ENCODE measurements around the gene TLR5.

DNA sequence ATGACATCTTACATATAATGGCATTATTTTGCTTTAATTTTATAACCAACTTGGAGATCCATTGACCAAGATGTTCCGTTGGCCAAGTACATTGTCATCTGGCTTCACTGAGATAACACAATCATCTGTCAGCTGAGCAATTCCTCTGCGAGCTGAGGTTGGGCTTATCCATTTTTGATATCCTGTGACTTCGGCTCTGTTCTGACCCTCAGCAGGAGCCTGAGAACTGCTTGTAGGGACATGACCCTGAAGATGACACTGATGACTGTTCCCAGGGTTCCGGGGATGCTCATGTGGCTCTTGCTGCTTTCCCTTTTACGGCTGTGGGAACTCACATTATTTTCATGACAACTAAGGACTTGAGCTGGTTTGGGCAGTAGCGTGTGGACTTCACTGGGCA, 51.2 kb downstream of the TLR5 start:
- TF ChIP-seq CTCF (IDR thresholded peaks at IDR 0.05) (no peak), POLR2A (IDR thresholded peaks at IDR 0.05) (no peak)
